Measurements from ENCODE around the gene MMP23B. TPM values are rescaled to one million over a fixed set of nuclear protein-coding genes. Genes with fewer than 3 reads are reported as not detected.
"Not testable (repeated sequence)": the region's sequence is repeated elsewhere in the genome, so short reads cannot be mapped to it uniquely, and the experiment has no call there.

MMP23B gene
- total RNA-seq, 4 donors from 2014 or later = 1.7 to 3.1 (median 2.9) TPM

DNA sequence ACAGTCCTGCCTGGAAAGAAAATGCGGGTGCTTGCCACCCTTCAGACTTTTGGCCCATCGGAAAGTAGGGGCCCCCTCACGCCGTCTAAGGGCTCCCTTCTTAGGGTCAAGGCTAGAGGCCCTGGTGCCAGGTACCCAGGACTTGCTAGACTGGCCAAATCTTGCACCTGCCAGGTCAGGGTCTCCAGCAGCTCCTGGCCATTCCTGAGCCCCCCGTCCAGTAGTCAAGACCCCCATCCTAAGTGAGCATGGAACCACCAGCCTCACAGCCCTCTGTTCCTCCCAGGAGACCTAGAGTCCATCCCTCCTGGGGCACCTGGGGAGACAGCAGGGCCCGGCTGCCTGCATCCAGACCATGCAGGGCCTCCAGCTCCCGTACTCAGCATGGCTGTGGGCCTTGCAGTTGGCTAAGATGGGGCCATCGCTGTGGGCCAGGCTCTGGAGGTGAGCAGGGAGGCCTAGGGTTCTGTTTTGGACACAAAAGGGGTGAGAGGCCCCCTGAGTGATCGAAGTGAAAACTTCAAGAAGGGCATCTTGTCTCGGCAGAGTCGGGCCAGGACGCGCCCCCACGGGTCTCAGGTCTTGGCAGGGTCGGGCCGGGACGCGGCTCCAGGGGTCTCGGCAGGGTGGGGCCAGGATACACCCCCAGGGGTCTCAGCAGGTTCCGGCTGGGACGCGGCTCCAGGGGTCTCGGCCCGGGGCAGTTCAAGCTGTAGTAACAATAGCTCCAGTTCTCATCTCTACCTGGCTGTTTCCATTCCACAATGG, 38.0 kb upstream of the MMP23B start:
- Histone ChIP-seq H3K36me3 (no peaks in the 10 kb centered on the region), H3K27ac (no peak overlapping the region), H3K27me3 (peaks cover 33% of the 10 kb centered on the region), H3K4me1 (peaks cover 11% of the 10 kb centered on the region), H3K9me3 (no peaks in the 10 kb centered on the region), H3K4me3 (no peak overlapping the region)
- no peak for DNase-seq (ENCODE audit: low spot score in 2 of 2)
- 89% methylated on average over 11 of the region's 24 CpGs for WGBS
- TF ChIP-seq POLR2A (IDR thresholded peaks at IDR 0.05) (no peak), EP300 (IDR thresholded peaks at IDR 0.05) (no peak), POLR2AphosphoS5 (IDR thresholded peaks at IDR 0.05) (no peak)
- TF ChIP-seq, protein P1, sequence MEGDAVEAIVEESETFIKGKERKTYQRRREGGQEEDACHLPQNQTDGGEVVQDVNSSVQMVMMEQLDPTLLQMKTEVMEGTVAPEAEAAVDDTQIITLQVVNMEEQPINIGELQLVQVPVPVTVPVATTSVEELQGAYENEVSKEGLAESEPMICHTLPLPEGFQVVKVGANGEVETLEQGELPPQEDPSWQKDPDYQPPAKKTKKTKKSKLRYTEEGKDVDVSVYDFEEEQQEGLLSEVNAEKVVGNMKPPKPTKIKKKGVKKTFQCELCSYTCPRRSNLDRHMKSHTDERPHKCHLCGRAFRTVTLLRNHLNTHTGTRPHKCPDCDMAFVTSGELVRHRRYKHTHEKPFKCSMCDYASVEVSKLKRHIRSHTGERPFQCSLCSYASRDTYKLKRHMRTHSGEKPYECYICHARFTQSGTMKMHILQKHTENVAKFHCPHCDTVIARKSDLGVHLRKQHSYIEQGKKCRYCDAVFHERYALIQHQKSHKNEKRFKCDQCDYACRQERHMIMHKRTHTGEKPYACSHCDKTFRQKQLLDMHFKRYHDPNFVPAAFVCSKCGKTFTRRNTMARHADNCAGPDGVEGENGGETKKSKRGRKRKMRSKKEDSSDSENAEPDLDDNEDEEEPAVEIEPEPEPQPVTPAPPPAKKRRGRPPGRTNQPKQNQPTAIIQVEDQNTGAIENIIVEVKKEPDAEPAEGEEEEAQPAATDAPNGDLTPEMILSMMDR (IDR thresholded peaks at IDR 0.05) = no peak

DNA sequence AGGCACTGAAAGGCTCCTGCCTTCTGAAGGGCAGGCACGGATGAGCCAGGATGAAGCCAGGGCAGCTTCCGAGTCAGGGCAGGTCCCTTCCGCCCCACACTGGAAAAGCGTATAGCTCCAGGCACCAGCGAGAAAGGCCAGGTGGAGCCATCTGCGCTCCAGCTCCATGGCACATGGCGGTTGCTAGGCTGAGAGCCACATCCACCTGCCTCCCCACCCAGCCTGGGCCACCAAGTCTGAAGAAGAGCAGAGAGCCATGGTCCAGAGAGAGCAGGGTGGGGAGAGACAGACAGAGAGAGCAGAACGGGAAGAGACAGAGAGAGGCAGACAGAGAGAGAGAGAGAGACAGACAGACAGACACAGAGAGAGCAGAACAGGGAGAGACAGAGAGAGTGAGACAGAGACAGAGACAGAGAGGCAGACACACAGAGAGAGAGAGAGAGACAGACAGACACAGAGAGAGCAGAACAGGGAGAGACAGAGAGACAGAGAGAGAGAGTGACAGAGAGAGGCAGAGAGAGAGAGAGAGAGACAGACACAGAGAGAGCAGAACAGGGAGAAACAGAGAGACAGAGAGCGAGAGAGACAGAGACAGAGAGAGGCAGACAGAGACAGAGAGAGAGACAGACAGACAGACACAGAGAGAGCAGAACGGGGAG, 37.2 kb upstream of the MMP23B start:
- peaks cover 39% of the 10 kb centered on the region for H3K27me3 ChIP-seq
- H3K4me1 ChIP-seq = peaks cover 17% of the 10 kb centered on the region
- no peak overlapping the region for H3K4me3 ChIP-seq
- no peak for DNase-seq (ENCODE audit: low spot score in 2 of 2)
- no peaks in the 10 kb centered on the region for H3K9me3 ChIP-seq
- no peak for TF ChIP-seq POLR2A (IDR thresholded peaks at IDR 0.05)
- TF ChIP-seq, protein P1 (IDR thresholded peaks at IDR 0.05) = no peak
- no peak for TF ChIP-seq EP300 (IDR thresholded peaks at IDR 0.05)
- TF ChIP-seq POLR2AphosphoS5 (IDR thresholded peaks at IDR 0.05) = no peak
- H3K36me3 ChIP-seq = no peaks in the 10 kb centered on the region
- whole genome bisulfite sequencing = 48% methylated on average over 10 of the region's 10 CpGs
- H3K27ac ChIP-seq = no peak overlapping the region

DNA sequence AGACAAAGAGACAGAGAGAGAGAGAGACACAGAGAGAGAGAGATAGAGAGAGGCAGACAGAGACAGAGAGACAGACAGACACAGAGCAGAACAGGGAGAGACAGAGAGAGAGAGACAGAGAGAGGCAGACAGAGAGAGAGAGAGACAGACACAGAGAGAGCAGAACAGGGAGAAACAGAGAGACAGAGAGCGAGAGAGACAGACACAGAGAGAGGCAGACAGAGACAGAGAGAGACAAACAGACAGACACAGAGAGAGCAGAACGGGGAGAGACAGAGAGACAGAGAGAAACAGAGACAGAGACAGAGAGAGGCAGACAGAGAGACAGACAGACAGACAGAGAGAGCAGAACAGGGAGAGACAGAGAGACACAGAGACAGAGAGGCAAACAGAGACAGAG, 36.6 kb upstream of the MMP23B start:
- Histone ChIP-seq H3K27me3 (peaks cover 42% of the 10 kb centered on the region), H3K4me1 (peaks cover 20% of the 10 kb centered on the region)
- not testable (repeated sequence) for H3K9me3 ChIP-seq; H3K36me3 ChIP-seq; H3K27ac ChIP-seq; H3K4me3 ChIP-seq; DNase-seq (ENCODE audit: low spot score in 2 of 2)
- 88% methylated on average over 2 of the region's 2 CpGs for WGBS

DNA sequence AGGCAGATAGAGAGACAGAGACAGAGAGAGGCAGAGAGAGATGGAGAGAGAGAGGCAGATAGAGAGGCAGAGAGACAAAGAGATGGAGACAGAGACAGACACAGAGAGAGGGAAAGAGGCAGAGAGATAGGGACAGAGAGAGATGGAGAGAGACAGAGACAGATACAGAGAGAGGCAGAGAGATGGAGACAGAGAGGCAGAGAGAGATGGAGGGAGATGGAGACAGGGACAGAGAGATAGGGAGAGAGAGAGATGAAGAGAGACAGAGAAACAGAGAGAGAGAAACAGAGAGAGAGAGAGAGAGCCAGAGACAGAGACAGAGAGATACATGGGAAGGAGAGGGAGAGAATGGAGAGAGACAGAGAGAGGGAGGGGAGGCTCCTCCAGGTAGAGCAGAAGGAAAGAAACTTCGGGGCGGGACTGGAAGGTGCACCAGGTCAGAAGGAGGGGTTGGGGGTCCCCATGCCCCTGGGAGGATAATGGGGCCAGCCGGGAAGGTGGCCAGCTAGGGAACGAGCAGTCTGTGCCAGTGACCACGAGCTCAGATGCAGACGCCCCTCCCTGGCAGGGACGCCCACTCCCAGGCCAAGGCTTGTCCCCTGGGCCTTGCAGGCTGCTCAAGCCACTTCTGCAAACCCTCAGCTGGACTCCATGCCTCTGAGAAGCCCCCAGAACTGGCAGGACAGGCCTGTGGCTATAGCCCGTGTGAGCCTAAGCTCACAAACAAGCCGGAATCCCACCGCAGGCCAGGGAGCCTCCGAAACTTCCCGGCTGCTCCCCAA, 35.3 kb upstream of the MMP23B start:
- Histone ChIP-seq H3K27ac (no peak overlapping the region), H3K36me3 (no peaks in the 10 kb centered on the region), H3K4me1 (peaks cover 26% of the 10 kb centered on the region), H3K27me3 (peaks cover 54% of the 10 kb centered on the region), H3K9me3 (no peaks in the 10 kb centered on the region), H3K4me3 (no peak overlapping the region)
- WGBS = 32% methylated on average over 6 of the region's 12 CpGs
- no peak for TF ChIP-seq POLR2AphosphoS5 (IDR thresholded peaks at IDR 0.05)
- no peak for TF ChIP-seq EP300 (IDR thresholded peaks at IDR 0.05)
- TF ChIP-seq POLR2A (IDR thresholded peaks at IDR 0.05) = no peak
- TF ChIP-seq, protein P1 (IDR thresholded peaks at IDR 0.05) = no peak
- DNase-seq (ENCODE audit: low spot score in 2 of 2) = no peak

DNA sequence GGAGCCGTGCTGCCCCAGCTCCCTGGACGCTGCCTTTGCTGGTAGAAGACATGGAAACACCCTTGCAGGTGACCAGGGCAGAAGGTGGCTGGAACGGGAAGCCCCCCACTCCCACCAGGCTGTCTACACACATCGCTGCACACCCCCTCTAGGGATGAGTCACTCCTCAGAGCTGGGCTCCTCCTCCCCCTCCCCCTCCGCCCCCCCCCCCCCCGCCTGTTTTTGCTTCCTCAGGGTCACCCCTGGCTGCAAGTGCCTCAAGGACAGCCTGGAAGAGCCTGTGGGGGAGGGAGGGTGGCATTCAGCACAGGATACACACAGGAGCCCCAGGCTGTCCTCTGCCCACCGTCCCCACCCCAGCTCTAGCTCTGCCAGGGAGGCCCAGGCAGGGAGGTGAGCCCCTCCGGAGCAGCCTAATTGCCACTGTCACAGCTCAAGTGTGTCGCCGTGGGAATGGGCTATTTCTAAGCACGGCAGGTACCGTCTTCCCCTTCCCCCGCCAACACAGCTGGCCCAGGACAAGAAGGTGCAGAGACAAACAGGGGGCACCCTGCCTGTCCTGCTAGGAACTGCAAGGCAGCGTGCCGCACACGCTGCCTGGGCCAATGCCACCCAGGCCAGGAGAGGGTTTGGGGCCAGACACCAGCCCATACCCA, 34.6 kb upstream of the MMP23B start:
- peaks cover 61% of the 10 kb centered on the region for H3K27me3 ChIP-seq

More for the DNA sequence above, 34.6 kb upstream of the MMP23B start:
- Histone ChIP-seq H3K9me3 (no peaks in the 10 kb centered on the region), H3K4me1 (peaks cover 26% of the 10 kb centered on the region), H3K36me3 (no peaks in the 10 kb centered on the region), H3K27ac (no peak overlapping the region), H3K4me3 (no peak overlapping the region)
- TF ChIP-seq, protein P1 (IDR thresholded peaks at IDR 0.05) = peak in 1 of 2 donors; percentile 11
- no peak for TF ChIP-seq POLR2A (IDR thresholded peaks at IDR 0.05)
- 15% methylated on average over 3 of the region's 16 CpGs for WGBS
- DNase-seq (ENCODE audit: low spot score in 2 of 2) = no peak
